Suprapubic skin (tissue), 4 donors: ENCODE results near the gene PGBD5. TPM values are rescaled to one million over a fixed set of nuclear protein-coding genes. Genes with fewer than 3 reads are reported as not detected.

Experiments
- DNase-seq, 2 donors: peaks; one replicate each; pipeline ENCODE4 v3.0.0-alpha.2; 2019; ENCODE audit warnings: low spot score in 2 of 2
- H3K27ac ChIP-seq: fragments of 200-600 bp; sonication (generic); one replicate; pipeline ENCODE4 v1.5.1; 2019
- H3K27me3 ChIP-seq: fragments of 200-600 bp; sonication (generic); one replicate; pipeline ENCODE4 v1.5.1; 2019
- H3K36me3 ChIP-seq: fragments of 200-600 bp; sonication (generic); one replicate; pipeline ENCODE4 v1.5.1; 2019
- H3K4me1 ChIP-seq: fragments of 200-600 bp; sonication (generic); one replicate; pipeline ENCODE4 v1.5.1; 2019
- H3K4me3 ChIP-seq: fragments of 200-600 bp; sonication (generic); one replicate; pipeline ENCODE4 v1.5.1; 2019; ENCODE audit warnings: mild to moderate bottlenecking
- H3K9me3 ChIP-seq: fragments of 200-600 bp; sonication (generic); one replicate; pipeline ENCODE4 v1.5.1; 2019
- CTCF ChIP-seq, 2 donors: fragments of 200-600 bp in 1 of 2; fragments of 450-650 bp in 1 of 2; sonication (generic) in 1 of 2; IDR thresholded peaks; one replicate each; pipeline ENCODE4 v1.5.1; 2016 to 2019; ENCODE audit warnings: antibody characterized with exemption in 2 of 2, mild to moderate bottlenecking in 1 of 2, moderate library complexity in 1 of 2
- EP300 ChIP-seq: sonication (generic); formaldehyde crosslinking; IDR thresholded peaks from one replicate; pipeline ENCODE4 v1.6.1; 2017; ENCODE audit warnings: antibody characterized with exemption
- POLR2A ChIP-seq, 2 donors: fragments of 450-650 bp; IDR thresholded peaks; one replicate each; pipeline ENCODE4 v1.6.1; 2017; ENCODE audit warnings: antibody characterized with exemption in 2 of 2, mild to moderate bottlenecking in 2 of 2, moderate library complexity in 2 of 2
- POLR2AphosphoS5 ChIP-seq, 3 donors: sonication (generic); formaldehyde crosslinking; IDR thresholded peaks; one replicate each; pipeline ENCODE4 v1.6.1; 2017; ENCODE audit warnings: antibody characterized with exemption in 3 of 3
- WGBS: methylation state at CpG from one replicate; pipeline ENCODE4 v1.1.5; 2018; 5-methylcytosine and 5-hydroxymethylcytosine counted together
- total RNA-seq, 4 donors: library from RNA; depleted of rRNA; stranded (reverse); fragments of >200 nt; gene quantifications; one replicate each; pipeline ENCODE4 v1.1.0, GENCODE V29; 2016

The PGBD5 gene
- total RNA-seq, 4 donors from 2014 or later = 0.16 to 1.4 (median 0.51) TPM

GRCh38 chr1:230424391-230425251 is 1.5 kb downstream of the PGBD5 start:
- Histone ChIP-seq H3K4me1 (peaks cover 19% of the 10 kb centered on the region), H3K4me3 (peak overlapping the region; percentile 49), H3K9me3 (no peaks in the 10 kb centered on the region), H3K27ac (no peak overlapping the region), H3K27me3 (peaks cover 62% of the 10 kb centered on the region), H3K36me3 (no peaks in the 10 kb centered on the region)
- no peak for TF ChIP-seq EP300
- TF ChIP-seq POLR2A (IDR thresholded peaks at IDR 0.05) = no peak
- no peak for TF ChIP-seq CTCF (IDR thresholded peaks at IDR 0.05)
- TF ChIP-seq POLR2AphosphoS5 (IDR thresholded peaks at IDR 0.05) = no peak
- WGBS = 6% methylated on average over 22 of the region's 33 CpGs
- no peak for DNase-seq

- Histone ChIP-seq H3K4me3 (peak overlapping the region; percentile 49), H3K27me3 (peaks cover 63% of the 10 kb centered on the region), H3K27ac (no peak overlapping the region), H3K4me1 (peaks cover 19% of the 10 kb centered on the region), H3K36me3 (no peaks in the 10 kb centered on the region), H3K9me3 (no peaks in the 10 kb centered on the region)
- no peak for DNase-seq
- no peak for TF ChIP-seq EP300
- TF ChIP-seq POLR2AphosphoS5 (IDR thresholded peaks at IDR 0.05) = no peak
- no peak for TF ChIP-seq CTCF (IDR thresholded peaks at IDR 0.05)
- TF ChIP-seq POLR2A (IDR thresholded peaks at IDR 0.05) = no peak
- WGBS = 65% methylated on average over 4 of the region's 4 CpGs
Measured at GRCh38 chr1:230423951-230424350, 2.2 kb downstream of the PGBD5 start.

- H3K4me1 ChIP-seq = peaks cover 19% of the 10 kb centered on the region
- no peak overlapping the region for H3K4me3 ChIP-seq
- no peak overlapping the region for H3K27ac ChIP-seq
- 76% methylated on average over 5 of the region's 5 CpGs for WGBS
- H3K36me3 ChIP-seq = no peaks in the 10 kb centered on the region
- DNase-seq = no peak
- peaks cover 63% of the 10 kb centered on the region for H3K27me3 ChIP-seq
- TF ChIP-seq POLR2AphosphoS5 (IDR thresholded peaks at IDR 0.05) = no peak
- no peak for TF ChIP-seq POLR2A (IDR thresholded peaks at IDR 0.05)
- TF ChIP-seq EP300 = no peak
- TF ChIP-seq CTCF (IDR thresholded peaks at IDR 0.05) = no peak
- no peaks in the 10 kb centered on the region for H3K9me3 ChIP-seq
Measured at GRCh38 chr1:230423261-230423660, 2.9 kb downstream of the PGBD5 start.

GRCh38 chr1:230422221-230422981 is 3.7 kb downstream of the PGBD5 start:
- DNase-seq = no peak

More at GRCh38 chr1:230422221-230422981, 3.7 kb downstream of the PGBD5 start:
- 63% methylated on average over 14 of the region's 14 CpGs for WGBS
- Histone ChIP-seq H3K9me3 (no peaks in the 10 kb centered on the region), H3K4me3 (no peak overlapping the region), H3K4me1 (peaks cover 19% of the 10 kb centered on the region), H3K36me3 (no peaks in the 10 kb centered on the region), H3K27ac (no peak overlapping the region), H3K27me3 (peaks cover 63% of the 10 kb centered on the region)
- TF ChIP-seq EP300 (no peak), CTCF (IDR thresholded peaks at IDR 0.05) (no peak), POLR2A (IDR thresholded peaks at IDR 0.05) (no peak), POLR2AphosphoS5 (IDR thresholded peaks at IDR 0.05) (no peak)
